GM13977 (cell line): ENCODE measurements around the gene ALS2CL.

Source experiments
- DNase-seq: peaks from one replicate; pipeline ENCODE4 v3.0.0; 2012; ENCODE audit warnings: low spot score
- CTCF ChIP-seq: IDR thresholded peaks from 2 replicates; pipeline ENCODE4 v1.5.1; 2012; ENCODE audit warnings: mild to moderate bottlenecking, control low read depth; ENCODE audit not compliant: insufficient read depth; ENCODE audit errors: extremely low read depth, missing control alignments
- in situ Hi-C: fragments of 300-500 bp; cut with MboI; formaldehyde crosslinking; loops from one replicate; pipeline ENCODE4 v1.12.0; 2022; ENCODE audit warnings: low sequenced_read_pairs, low pct_unique_long_range_greater_than_20kb, mixed read lengths, inconsistent platforms; ENCODE audit not compliant: unreplicated experiment

ALS2CL gene

GRCh38 chr3:46716461-46717441, 23.3 kb upstream of the ALS2CL start:
- peak; percentile 20 for DNase-seq
- TF ChIP-seq CTCF = no peak
- in situ Hi-C loops = loop anchor here (10.0 kb wide), 2 partner anchors 178 to 648 kb away; no protein-coding TSS in a partner anchor

DNA sequence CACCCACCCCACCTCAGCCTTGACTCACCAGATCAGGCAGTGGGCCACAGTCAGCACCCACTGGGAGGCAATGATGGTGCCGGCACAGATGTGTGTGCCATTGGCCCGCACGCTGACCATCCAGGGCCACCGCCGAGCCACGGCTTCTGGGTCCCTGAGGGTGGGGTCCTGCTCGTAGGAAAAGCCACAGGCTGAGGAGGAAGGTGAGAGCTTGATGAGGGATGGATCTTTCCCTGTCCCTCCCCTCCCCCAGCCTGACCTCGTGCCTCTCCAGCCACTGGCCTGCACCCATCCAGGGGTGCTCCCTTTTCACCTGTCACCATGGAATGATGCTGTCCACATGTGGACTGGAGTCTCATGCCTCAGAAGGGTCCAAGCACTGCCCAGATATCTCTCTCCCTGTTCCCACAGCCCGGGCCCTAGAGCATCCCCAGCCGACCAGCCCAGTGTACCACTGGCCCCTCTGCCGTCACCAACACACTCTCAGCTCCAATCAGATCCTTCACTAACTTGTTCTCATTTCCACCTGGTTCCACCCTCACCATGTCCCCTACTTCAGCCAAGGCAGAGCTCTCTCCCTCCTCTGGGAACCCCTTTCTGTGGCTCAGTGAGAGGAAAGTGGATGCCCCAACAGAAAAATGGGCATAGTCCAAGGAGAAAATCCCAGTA, 22.2 kb upstream of the ALS2CL start:
- in situ Hi-C loops = loop anchor here (10.0 kb wide), 2 partner anchors 179 to 649 kb away; no protein-coding TSS in a partner anchor
- no peak for TF ChIP-seq CTCF
- DNase-seq = peak; percentile 20

GRCh38 chr3:46714728-46715506, 21.4 kb upstream of the ALS2CL start:
- no peak for TF ChIP-seq CTCF
- in situ Hi-C loops = loop anchor here (10.0 kb wide), 2 partner anchors 180 to 650 kb away; no protein-coding TSS in a partner anchor
- DNase-seq = no peak

- peak; percentile 78 for DNase-seq
- in situ Hi-C loops = loop anchor here (10.0 kb wide), 2 partner anchors 181 to 651 kb away; no protein-coding TSS in a partner anchor
- no peak for TF ChIP-seq CTCF
Measured at GRCh38 chr3:46713898-46714552, 20.5 kb upstream of the ALS2CL start.

GRCh38 chr3:46713050-46713897, 19.8 kb upstream of the ALS2CL start:
- in situ Hi-C loops = loop anchor here (10.0 kb wide), 2 partner anchors 182 to 652 kb away; no protein-coding TSS in a partner anchor
- TF ChIP-seq CTCF = no peak
- DNase-seq = no peak
